GM19372 (cell line): ENCODE results near the gene NR0B1.

Experiments used
- ATAC-seq: cut with Tn5 transposase; IDR thresholded peaks from one replicate; pipeline ENCODE4 v1.9.1; 2021; ENCODE audit warnings: mild to moderate bottlenecking, low read depth, moderate library complexity; ENCODE audit not compliant: unreplicated experiment

The NR0B1 gene

GRCh38 chrX:30309139-30309571, at the start of gene NR0B1:
Gene NR0B1 (minus strand): TSS chrX:30309390. CDS start chrX:30309363, 27 bp downstream.
- no peak for ATAC-seq

- no peak for ATAC-seq
Measured at GRCh38 chrX:30349946-30350345, 40.8 kb upstream of the NR0B1 start.

GRCh38 chrX:30343206-30343605, 34.0 kb upstream of the NR0B1 start:
- ATAC-seq = no peak

- ATAC-seq = no peak
Measured at GRCh38 chrX:30340753-30341152, 31.6 kb upstream of the NR0B1 start.

- ATAC-seq = no peak
Measured at GRCh38 chrX:30327762-30328161, 18.6 kb upstream of the NR0B1 start.

GRCh38 chrX:30317308-30317707, 8.1 kb upstream of the NR0B1 start:
- ATAC-seq = no peak

- ATAC-seq = no peak
Measured at GRCh38 chrX:30313322-30313721, 4.1 kb upstream of the NR0B1 start.

GRCh38 chrX:30312858-30313257, 3.7 kb upstream of the NR0B1 start:
- no peak for ATAC-seq

GRCh38 chrX:30310429-30311206, 1.4 kb upstream of the NR0B1 start:
- no peak for ATAC-seq

- peak; percentile 48 for ATAC-seq
Measured at GRCh38 chrX:30308263-30309138, 689 bp downstream of the NR0B1 start.

GRCh38 chrX:30307466-30307865, 1.7 kb downstream of the NR0B1 start:
- ATAC-seq = no peak

- ATAC-seq = no peak
Measured at GRCh38 chrX:30304866-30305265, 4.3 kb downstream of the NR0B1 start.

- ATAC-seq = no peak
Measured at GRCh38 chrX:30302956-30303355, 6.2 kb downstream of the NR0B1 start.

- ATAC-seq = no peak
Measured at GRCh38 chrX:30301963-30302362, 7.2 kb downstream of the NR0B1 start.

- ATAC-seq = no peak
Measured at GRCh38 chrX:30301208-30301607, 8.0 kb downstream of the NR0B1 start.

GRCh38 chrX:30296408-30297254, 12.6 kb downstream of the NR0B1 start:
- no peak for ATAC-seq

GRCh38 chrX:30283456-30284200, 25.6 kb downstream of the NR0B1 start:
- no peak for ATAC-seq

GRCh38 chrX:30282527-30282926, 26.7 kb downstream of the NR0B1 start:
- ATAC-seq = no peak

- ATAC-seq = no peak
Measured at GRCh38 chrX:30280428-30280827, 28.8 kb downstream of the NR0B1 start.

- no peak for ATAC-seq
Measured at GRCh38 chrX:30278365-30278764, 30.8 kb downstream of the NR0B1 start.
